Heart right ventricle (tissue), 16 donors: Measurements from ENCODE around the gene ATP10A. TPM values are rescaled to one million over a fixed set of nuclear protein-coding genes. Genes with fewer than 3 reads are reported as not detected.

Experiments
- ATAC-seq, 8 donors: fragments of 200-7000 bp; cut with Tn5 transposase; one replicate each; pipeline ENCODE4 v1.9.1; 2020; ENCODE audit warnings: mild to moderate bottlenecking in 8 of 8, moderate library complexity in 8 of 8, moderate number of reproducible peaks in 1 of 8
- DNase-seq, 2 donors: peaks; one replicate each; pipeline ENCODE4 v3.0.0-alpha.2; 2020
- H3K27ac ChIP-seq, 10 donors: fragments of 200-600 bp; sonication (generic) in 2 of 10; one replicate each; pipeline versions ENCODE4 v1.5.0 to v1.8.0; 2020 to 2022; ENCODE audit warnings: mild to moderate bottlenecking in 3 of 10
- H3K27me3 ChIP-seq, 7 donors: fragments of 200-600 bp; one replicate each; pipeline ENCODE4 v1.8.0; 2021 to 2022; ENCODE audit warnings: mild to moderate bottlenecking in 2 of 7
- H3K36me3 ChIP-seq, 9 donors: fragments of 200-600 bp; sonication (generic) in 1 of 9; one replicate each; pipeline versions ENCODE4 v1.5.0 to v1.8.0; 2020 to 2022; ENCODE audit warnings: mild to moderate bottlenecking in 2 of 9
- H3K4me1 ChIP-seq, 9 donors: fragments of 200-600 bp; sonication (generic) in 1 of 9; one replicate each; pipeline versions ENCODE4 v1.5.0 to v1.8.0; 2020 to 2022; ENCODE audit warnings: mild to moderate bottlenecking in 4 of 9
- H3K4me3 ChIP-seq, 10 donors: fragments of 200-600 bp; sonication (generic) in 2 of 10; one replicate each; pipeline versions ENCODE4 v1.5.0 to v1.8.0; 2020 to 2022; ENCODE audit warnings: mild to moderate bottlenecking in 7 of 10, moderate library complexity in 2 of 10
- H3K9me3 ChIP-seq, 11 donors: fragments of 200-600 bp in 10 of 11; sonication (generic) in 2 of 11; one replicate each; pipeline versions ENCODE4 v1.5.0 to v1.8.0; 2013 to 2022; ENCODE audit warnings: mild to moderate bottlenecking in 2 of 11, control low read depth in 1 of 11, moderate library complexity in 1 of 11
- CTCF ChIP-seq, 9 donors: fragments of 200-600 bp; sonication (generic) in 2 of 9; IDR thresholded peaks; one replicate each; pipeline versions ENCODE4 v1.5.0 to v1.8.0; 2021 to 2022; ENCODE audit warnings: antibody characterized with exemption in 9 of 9, mild to moderate bottlenecking in 5 of 9, moderate library complexity in 1 of 9
- WGBS, 2 donors: extraction: QIAGEN DNeasy Blood & Tissue Kit; methylation state at CpG; one replicate each; pipeline ENCODE4 v1.1.7; 2013; ENCODE audit warnings: inconsistent platforms in 1 of 2; 5-methylcytosine and 5-hydroxymethylcytosine counted together
- intact Hi-C, 10 donors: fragments of 100-400 bp; cut with DNase I; formaldehyde crosslinking; loops; one replicate each; pipeline versions ENCODE4 v1.11.1 to v1.14.2; 2022
- microRNA-seq, 2 donors: library from miRNA; unstranded; fragments of <30 nt; microRNA quantifications; one replicate each; pipeline ENCODE4 v1.2.0, GENCODE V29; 2021
- polyA plus RNA-seq, 2 donors: library from polyadenylated mRNA; stranded (reverse); fragments of 200-250 nt; gene quantifications; one replicate each; pipeline ENCODE4 v1.2.3, GENCODE V29; 2013
- total RNA-seq, 10 donors: library from RNA; stranded (reverse); fragmentation: NEBNext Ultra II Directional in 3 of 10; extraction: Animal tissue kit (Norgen Biotek cat#: 25700) in 3 of 10; gene quantifications; one replicate each; pipeline versions ENCODE4 v1.2.1 to v1.2.4, GENCODE V29; 2021 to 2023
- donor health status: Arrhythmogenic right ventricular cardiomyopathy.
- donor health status: ischemic (EF 13 %, LVEDD 7.1; RV severe dilation, severe dysfunction).
- donor health status: healthy with polysubstance abuse.
- donor health status: DM: no; HTN: yes; CAD: no.
- donor health status: DM: no; HTN: no; CAD: no.
- donor health status: ischemic (EF 25% LVEDD 6.9; RV normal size, moderate dysfunction).
- donor health status: ischemic (EF 25% LVEDD 5.7; RV mildly dilated, moderate dysfunction).
- donor health status: healthy.
- donor health status: DM: yes; HTN: yes; CAD: no.
- donor health status: Ischemic cardiomyopathy.
- donor health status: ischemic (EF 35%, LVEDD 5.7; RV mildly dilated, moderate dysfunction).
- donor health status: nonischemic (EF 11% LVEDD 7.7; RV severe dilation, severe dysfunction).
- donor health status: DM: yes; HTN: yes; CAD: no.
- donor health status: PGD.
- donor health status: ischemic (EF 29% LVEDD 5.4; RV normal size, mild dysfunction).
- donor health status: nonischemic (EF 23%, LVEDD 6.1; RV moderate dilation, normal function).

Gene ATP10A
- total and polyA plus RNA-seq, 12 donors, result 0.45 to 2.2 (median 0.89) TPM

- intact Hi-C loops, result no loop called here
- no peak for TF ChIP-seq CTCF (IDR thresholded peaks at IDR 0.05)
- Histone ChIP-seq H3K4me3 (no peak overlapping the region), H3K4me1 (no peaks in the 10 kb centered on the region), H3K27ac (no peak overlapping the region), H3K27me3 (peaks cover 0 to 3% (median 0%) of the 10 kb centered on the region in 7 donors), H3K36me3 (no peaks in the 10 kb centered on the region), H3K9me3 (no peaks in the 10 kb centered on the region)
- no peak for DNase-seq
- no peak for ATAC-seq
Measured at GRCh38 chr15:25635191-25635590, 227.9 kb downstream of the ATP10A start.

- H3K4me1 ChIP-seq, result no peaks in the 10 kb centered on the region
- intact Hi-C loops, result no loop called here
- no peak for ATAC-seq
- H3K27me3 ChIP-seq, result peaks cover 0 to 3% (median 0%) of the 10 kb centered on the region in 7 donors
- H3K36me3 ChIP-seq, result no peaks in the 10 kb centered on the region
- H3K4me3 ChIP-seq, result no peak overlapping the region
- no peak for DNase-seq
- H3K9me3 ChIP-seq, result peaks cover 0 to 6% (median 0%) of the 10 kb centered on the region in 11 donors
- no peak overlapping the region for H3K27ac ChIP-seq
- WGBS, 2 donors, result 38 to 44% methylated on average over 3 of the region's 3 CpGs
- TF ChIP-seq CTCF (IDR thresholded peaks at IDR 0.05), result no peak
Measured at GRCh38 chr15:25633862-25634261, 229.3 kb downstream of the ATP10A start.

GRCh38 chr15:25631971-25632370 lies 231.2 kb downstream of the ATP10A start:
- Histone ChIP-seq H3K4me3 (no peak overlapping the region), H3K27ac (no peak overlapping the region), H3K9me3 (peaks cover 0 to 6% (median 0%) of the 10 kb centered on the region in 11 donors), H3K36me3 (no peaks in the 10 kb centered on the region), H3K27me3 (peaks cover 0 to 3% (median 0%) of the 10 kb centered on the region in 7 donors), H3K4me1 (no peaks in the 10 kb centered on the region)
- no peak for TF ChIP-seq CTCF (IDR thresholded peaks at IDR 0.05)
- ATAC-seq, result no peak
- intact Hi-C loops, result no loop called here
- 80 to 81% methylated on average over 8 of the region's 8 CpGs for WGBS, 2 donors
- no peak for DNase-seq

Small RNA genes within 50 kb of the gene (microRNA-seq; reads per million reads assigned to microRNA genes)
- gene MIR4715, result 0 reads per million in 2 donors
